Ectodermal cell (in vitro differentiated cells): ENCODE data around the gene TMEFF1.

Source experiments
- H3K27ac ChIP-seq: 2 replicates; pipeline ENCODE4 v1.7.0; 2013; ENCODE audit warnings: mild to moderate bottlenecking, low read depth, low read length; ENCODE audit not compliant: insufficient read depth, poor library complexity, severe bottlenecking
- H3K27me3 ChIP-seq: 2 replicates; pipeline ENCODE4 v1.7.0; 2013; ENCODE audit warnings: mild to moderate bottlenecking, low read length; ENCODE audit not compliant: insufficient read depth, control insufficient read depth, poor library complexity, severe bottlenecking
- H3K36me3 ChIP-seq: one replicate; pipeline ENCODE4 v1.7.0; 2013; ENCODE audit warnings: low read length; ENCODE audit not compliant: control insufficient read depth, insufficient read depth
- H3K4me1 ChIP-seq: one replicate; pipeline ENCODE4 v1.7.0; 2013; ENCODE audit warnings: low read length; ENCODE audit not compliant: control insufficient read depth, insufficient read depth
- H3K4me3 ChIP-seq: 2 replicates; pipeline ENCODE4 v1.7.0; 2013; ENCODE audit warnings: low read depth, low read length, control low read depth; ENCODE audit not compliant: insufficient read depth
- H3K9me3 ChIP-seq: 2 replicates; pipeline ENCODE4 v1.7.0; 2013; ENCODE audit warnings: mild to moderate bottlenecking, low read length, moderate library complexity; ENCODE audit not compliant: control insufficient read depth
- WGBS, 2 experiments: methylation state at CpG; one replicate each; pipeline ENCODE4 v1.1.7; 2013; ENCODE audit warnings: missing lambda C conversion rate in 2 of 2; 5-methylcytosine and 5-hydroxymethylcytosine counted together

TMEFF1 gene

DNA sequence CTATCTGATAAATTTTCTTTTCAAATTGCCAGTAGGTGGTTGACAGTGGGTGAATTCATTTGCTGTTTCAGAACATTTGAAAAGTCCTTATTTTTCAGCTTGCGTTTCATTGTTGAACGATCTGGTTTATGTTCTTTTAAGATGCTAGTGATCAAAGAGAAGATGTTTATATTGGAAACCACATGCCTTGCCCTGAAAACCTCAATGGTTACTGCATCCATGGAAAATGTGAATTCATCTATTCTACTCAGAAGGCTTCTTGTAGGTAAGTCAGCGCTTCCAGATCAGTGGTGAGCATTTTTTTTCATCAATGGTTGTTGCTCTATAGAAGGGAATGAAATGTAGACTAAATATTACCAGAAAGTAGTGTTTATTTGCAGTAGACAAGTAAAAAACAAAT is 88.3 kb downstream of the TMEFF1 start:
- no peak overlapping the region for H3K4me3 ChIP-seq
- H3K27ac ChIP-seq = no peak overlapping the region
- no peaks in the 10 kb centered on the region for H3K27me3 ChIP-seq
- H3K9me3 ChIP-seq = no peaks in the 10 kb centered on the region
- no peaks in the 10 kb centered on the region for H3K4me1 ChIP-seq
- H3K36me3 ChIP-seq = peaks cover 24% of the 10 kb centered on the region
- 95% methylated on average over 3 of the region's 3 CpGs for WGBS, 2 experiments

DNA sequence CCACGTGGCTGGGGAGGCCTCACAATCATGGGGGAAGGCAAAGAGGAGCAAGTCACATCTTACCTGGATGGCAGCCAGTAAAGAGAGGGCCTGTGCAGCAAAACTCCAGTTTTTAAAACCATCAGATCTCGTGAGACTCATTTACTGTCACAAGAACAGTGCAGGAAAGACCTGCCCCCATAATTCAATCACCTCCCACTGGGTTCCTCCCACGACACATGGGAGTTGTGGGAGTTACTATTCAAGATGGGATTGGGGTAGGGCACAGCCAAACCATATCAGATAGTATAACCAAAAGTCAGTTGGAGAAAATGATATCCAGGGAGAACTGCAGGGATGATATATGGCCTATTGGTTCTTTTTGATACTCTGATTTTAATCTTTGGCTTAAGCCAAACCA is 94.9 kb downstream of the TMEFF1 start:
- no peaks in the 10 kb centered on the region for H3K9me3 ChIP-seq
- H3K36me3 ChIP-seq = peaks cover 18% of the 10 kb centered on the region
- no peaks in the 10 kb centered on the region for H3K27me3 ChIP-seq
- 86 to 87% methylated on average over 2 to 3 of the region's 3 CpGs for WGBS, 2 experiments
- no peak overlapping the region for H3K27ac ChIP-seq
- no peaks in the 10 kb centered on the region for H3K4me1 ChIP-seq
- no peak overlapping the region for H3K4me3 ChIP-seq

DNA sequence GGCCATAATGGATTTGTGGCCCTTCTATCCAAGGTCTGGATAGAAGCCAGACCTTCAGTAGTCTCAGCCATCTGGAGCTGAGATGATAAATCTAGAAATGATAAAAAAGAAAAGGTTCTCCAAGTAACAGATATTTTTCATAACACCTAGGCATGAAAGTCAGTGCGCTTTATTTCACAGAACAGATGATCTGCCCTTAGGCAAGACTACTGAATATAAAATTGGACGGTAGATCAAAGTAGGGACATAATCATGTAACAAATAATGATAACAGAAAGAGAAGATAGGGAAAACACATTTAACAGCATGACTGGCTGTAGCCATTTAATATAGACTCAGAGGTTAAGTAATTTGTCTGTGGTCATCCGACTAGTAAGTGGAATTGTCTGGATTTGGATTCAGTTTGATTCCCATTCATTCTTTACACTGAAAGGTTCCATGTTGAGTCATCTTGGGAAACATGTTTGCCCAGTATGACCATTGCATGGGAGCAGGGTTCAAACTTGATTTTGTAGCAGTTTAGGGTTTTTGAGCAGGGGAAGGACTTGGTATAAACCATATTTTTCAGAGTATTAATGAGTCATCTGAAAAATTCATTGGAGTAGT is 100.8 kb downstream of the TMEFF1 start:
- H3K9me3 ChIP-seq = no peaks in the 10 kb centered on the region
- peaks cover 18% of the 10 kb centered on the region for H3K36me3 ChIP-seq
- WGBS, 2 experiments = 99 to 100% methylated on average over 2 to 3 of the region's 3 CpGs
- no peak overlapping the region for H3K27ac ChIP-seq
- H3K4me1 ChIP-seq = no peaks in the 10 kb centered on the region
- H3K4me3 ChIP-seq = no peak overlapping the region
- no peaks in the 10 kb centered on the region for H3K27me3 ChIP-seq

DNA sequence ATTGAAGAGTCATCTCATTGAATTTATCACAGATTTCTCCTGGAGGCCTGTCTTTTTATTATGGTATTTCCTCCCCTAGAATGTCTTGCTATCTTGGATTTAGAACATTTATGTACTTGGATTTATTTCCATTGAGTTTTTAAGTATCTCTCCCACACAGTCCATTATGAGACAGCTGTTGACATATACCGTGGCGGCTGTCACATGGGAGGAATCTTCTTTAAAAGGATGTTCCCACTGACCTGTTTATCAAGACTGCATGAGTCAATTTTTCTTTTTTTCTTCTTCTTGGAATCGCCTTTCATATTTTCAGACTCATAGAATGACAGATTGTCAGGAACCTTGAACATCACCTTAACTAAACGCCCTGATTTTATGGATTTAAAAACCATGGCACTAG is 102.1 kb downstream of the TMEFF1 start:
- Histone ChIP-seq H3K36me3 (peaks cover 15% of the 10 kb centered on the region), H3K9me3 (no peaks in the 10 kb centered on the region), H3K4me3 (no peak overlapping the region), H3K4me1 (no peaks in the 10 kb centered on the region), H3K27ac (no peak overlapping the region), H3K27me3 (no peaks in the 10 kb centered on the region)
- 67 to 72% methylated on average over 4 of the region's 4 CpGs for WGBS, 2 experiments

DNA sequence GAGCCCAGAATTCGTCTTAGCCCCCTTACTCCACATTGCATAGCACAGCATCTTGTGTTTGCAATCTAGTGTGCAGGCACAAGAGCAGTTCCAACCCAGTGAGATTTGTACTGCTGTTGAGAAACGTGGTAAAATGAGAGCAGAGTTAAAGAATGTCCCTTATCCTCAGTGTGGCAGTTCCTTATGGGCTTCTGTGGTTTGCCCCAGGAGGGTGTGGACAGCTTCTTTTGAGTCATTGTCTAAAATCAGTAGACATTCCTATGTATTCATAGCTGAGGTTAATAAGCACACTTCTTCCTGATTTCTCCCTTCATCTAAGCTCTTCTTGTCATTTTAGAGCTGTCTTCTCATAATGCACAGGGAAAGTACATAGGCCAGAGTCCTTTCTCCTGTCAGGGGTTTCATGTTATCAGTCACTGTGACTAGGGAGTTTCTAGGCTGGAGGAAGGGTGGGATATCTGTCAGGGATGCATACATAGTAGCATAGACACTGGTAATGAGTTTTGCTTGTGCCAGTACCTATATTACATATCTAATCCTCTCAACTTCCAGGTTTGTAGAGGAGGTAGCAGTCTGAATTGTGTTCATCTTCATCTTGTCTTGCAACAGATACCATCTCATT is 102.9 kb downstream of the TMEFF1 start:
- WGBS, 2 experiments = 57 to 75% methylated on average over 1 to 2 of the region's 2 CpGs
- Histone ChIP-seq H3K4me3 (no peak overlapping the region), H3K27me3 (no peaks in the 10 kb centered on the region), H3K4me1 (no peaks in the 10 kb centered on the region), H3K9me3 (no peaks in the 10 kb centered on the region), H3K36me3 (peaks cover 15% of the 10 kb centered on the region), H3K27ac (no peak overlapping the region)

DNA sequence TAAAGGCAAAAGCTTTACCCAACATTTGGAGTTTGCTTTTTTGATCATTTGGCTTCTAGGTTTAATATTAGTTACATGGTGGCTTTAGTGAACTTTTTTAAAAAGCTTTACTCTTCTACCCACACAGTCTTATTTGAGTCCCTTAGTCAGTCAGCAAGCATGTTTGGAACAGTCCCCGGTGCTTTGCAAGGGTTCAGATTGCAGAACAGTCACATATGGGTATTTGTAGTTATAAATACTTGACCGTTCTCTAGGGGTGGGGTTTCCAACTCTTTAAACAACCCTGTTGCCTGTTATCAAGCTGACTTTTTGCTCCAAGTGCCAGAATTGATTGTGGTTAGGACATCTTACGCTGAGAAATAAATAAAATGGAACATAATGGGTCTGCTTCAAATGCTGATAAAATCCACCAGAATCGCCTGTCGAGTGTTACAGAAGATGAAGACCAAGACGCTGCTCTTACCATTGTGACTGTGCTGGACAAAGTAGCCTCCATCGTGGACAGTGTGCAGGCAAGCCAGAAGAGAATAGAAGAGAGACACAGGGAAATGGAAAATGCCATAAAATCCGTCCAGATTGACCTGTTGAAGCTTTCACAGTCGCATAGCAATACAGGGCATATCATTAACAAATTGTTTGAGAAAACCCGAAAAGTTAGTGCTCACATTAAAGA is 105.0 kb downstream of the TMEFF1 start, which contains the start of gene CAVIN4:
Gene CAVIN4, plus strand, starts transcription at position 304 of the 673 bp plus-strand sequence. Its CDS starts 65 bp downstream, at position 369.
- no peaks in the 10 kb centered on the region for H3K9me3 ChIP-seq
- H3K4me3 ChIP-seq = no peak within 1 kb of the TSS
- H3K27me3 ChIP-seq = no peaks in the 10 kb centered on the region
- H3K27ac ChIP-seq = no peak within 1 kb of the TSS
- 96% methylated on average over 10 of the region's 10 CpGs for WGBS, 2 experiments
- peaks cover 16% of the 10 kb centered on the region for H3K36me3 ChIP-seq
- no peaks in the 10 kb centered on the region for H3K4me1 ChIP-seq

DNA sequence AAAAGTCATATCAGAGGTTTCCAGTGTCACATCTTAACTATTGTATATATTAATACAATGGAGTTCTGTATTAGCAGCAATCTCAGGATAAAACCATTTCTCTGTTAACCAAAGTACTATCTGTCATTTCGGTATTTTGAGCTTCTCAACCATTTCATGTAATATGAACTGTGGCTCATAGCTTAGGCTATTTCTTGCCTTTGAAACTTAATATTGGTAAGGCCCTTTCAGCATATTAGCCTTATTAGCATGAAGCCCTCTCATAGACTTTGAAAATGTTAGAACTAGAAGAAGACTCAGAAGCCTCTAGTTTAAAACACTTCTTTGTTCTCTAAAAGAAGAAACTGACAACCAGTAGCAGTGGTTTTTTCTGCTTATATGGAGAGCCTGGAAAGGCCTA is 105.7 kb downstream of the TMEFF1 start:
- no peak overlapping the region for H3K27ac ChIP-seq
- H3K4me1 ChIP-seq = no peaks in the 10 kb centered on the region
- 97 to 100% methylated on average over 1 of the region's 1 CpG for WGBS, 2 experiments
- no peaks in the 10 kb centered on the region for H3K27me3 ChIP-seq
- peaks cover 11% of the 10 kb centered on the region for H3K36me3 ChIP-seq
- no peak overlapping the region for H3K4me3 ChIP-seq
- H3K9me3 ChIP-seq = no peaks in the 10 kb centered on the region

DNA sequence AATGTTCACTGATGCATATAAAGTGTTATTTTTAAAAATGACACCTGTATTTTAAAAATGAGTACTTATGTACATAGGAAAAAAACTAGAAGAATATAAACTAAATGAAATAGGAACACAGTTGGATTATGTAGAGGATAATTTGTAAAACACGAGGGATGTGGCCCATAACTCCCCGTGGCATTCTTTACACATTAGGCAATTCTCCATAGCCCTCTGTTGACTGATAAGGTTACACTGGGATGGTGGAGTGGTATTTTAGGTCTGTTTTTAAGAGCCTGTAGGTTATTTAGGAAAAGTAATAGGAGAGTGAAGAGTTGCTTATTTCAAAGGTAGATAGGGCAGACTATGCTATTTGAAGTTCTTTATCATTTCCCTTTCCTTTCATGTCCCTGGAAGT is 106.7 kb downstream of the TMEFF1 start:
- H3K27ac ChIP-seq = no peak overlapping the region
- no peaks in the 10 kb centered on the region for H3K27me3 ChIP-seq
- 96 to 100% methylated on average over 2 of the region's 2 CpGs for WGBS, 2 experiments
- H3K36me3 ChIP-seq = peaks cover 6% of the 10 kb centered on the region
- H3K4me1 ChIP-seq = no peaks in the 10 kb centered on the region
- no peak overlapping the region for H3K4me3 ChIP-seq
- H3K9me3 ChIP-seq = no peaks in the 10 kb centered on the region

DNA sequence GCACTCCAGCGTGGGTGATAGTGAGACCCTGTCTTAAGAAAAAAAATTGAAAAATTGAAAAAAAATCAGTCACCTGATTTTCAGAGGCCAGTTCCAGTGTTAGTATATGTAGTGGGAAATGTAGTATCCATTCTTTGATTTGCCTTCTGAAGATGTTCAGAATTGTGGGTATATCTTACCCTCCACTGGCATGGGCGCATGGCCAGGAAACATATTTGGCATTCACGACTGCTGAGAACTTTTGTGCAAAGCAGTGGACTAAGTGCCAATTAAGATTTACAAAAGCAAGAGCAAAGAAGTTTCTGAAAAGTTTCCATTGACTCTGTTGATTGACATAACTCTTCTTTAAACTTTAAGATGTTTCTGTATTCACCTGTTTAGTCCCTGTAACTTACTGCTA is 107.3 kb downstream of the TMEFF1 start:
- no peaks in the 10 kb centered on the region for H3K4me1 ChIP-seq
- H3K27me3 ChIP-seq = no peaks in the 10 kb centered on the region
- peaks cover 8% of the 10 kb centered on the region for H3K36me3 ChIP-seq
- H3K27ac ChIP-seq = no peak overlapping the region
- 94 to 96% methylated on average over 3 of the region's 3 CpGs for WGBS, 2 experiments
- no peaks in the 10 kb centered on the region for H3K9me3 ChIP-seq
- H3K4me3 ChIP-seq = no peak overlapping the region

DNA sequence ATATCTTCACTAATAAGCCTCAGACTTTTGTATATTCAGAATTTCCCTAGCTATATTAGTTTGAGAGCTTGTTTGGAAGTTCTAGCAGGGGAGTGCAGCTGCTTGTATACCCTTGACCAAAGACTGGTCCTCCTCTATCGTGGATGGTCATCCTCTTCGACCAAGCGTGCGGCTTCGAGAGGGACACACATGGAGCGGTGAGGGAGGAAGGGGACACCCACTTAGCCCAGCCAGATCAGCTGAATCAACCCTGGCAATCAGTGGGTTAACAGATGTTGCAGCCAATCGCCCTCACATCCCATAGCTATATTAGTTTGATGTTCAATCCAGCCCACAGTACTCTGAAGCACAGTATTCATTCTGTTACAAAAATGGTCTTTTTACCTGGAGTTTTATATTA is 108.1 kb downstream of the TMEFF1 start:
- Histone ChIP-seq H3K9me3 (no peaks in the 10 kb centered on the region), H3K4me3 (no peak overlapping the region), H3K27me3 (no peaks in the 10 kb centered on the region), H3K27ac (no peak overlapping the region), H3K36me3 (peaks cover 14% of the 10 kb centered on the region), H3K4me1 (no peaks in the 10 kb centered on the region)
- WGBS, 2 experiments = 91 to 98% methylated on average over 7 of the region's 7 CpGs
